ENCODE results near the gene ZNF443. TPM values are rescaled to one million over a fixed set of nuclear protein-coding genes. Genes with fewer than 3 reads are reported as not detected.
"Not testable (repeated sequence)": the region's sequence is repeated elsewhere in the genome, so short reads cannot be mapped to it uniquely, and the experiment has no call there.

ZNF443 gene
- 3.7 and 6.9 TPM in 2 replicates for total RNA-seq

GRCh38 chr19:12440541-12441316, at the start of gene ZNF443:
Gene ZNF443, minus strand, starts transcription at chr19:12441021. Its CDS starts 107 bp downstream, at chr19:12440914.
- DNase-seq (ENCODE audit: low read depth in 2 of 2) = peak; percentile 98

GRCh38 chr19:12486265-12486783, 45.5 kb upstream of the ZNF443 start:
- not testable (repeated sequence) for DNase-seq (ENCODE audit: low read depth in 2 of 2)

DNA sequence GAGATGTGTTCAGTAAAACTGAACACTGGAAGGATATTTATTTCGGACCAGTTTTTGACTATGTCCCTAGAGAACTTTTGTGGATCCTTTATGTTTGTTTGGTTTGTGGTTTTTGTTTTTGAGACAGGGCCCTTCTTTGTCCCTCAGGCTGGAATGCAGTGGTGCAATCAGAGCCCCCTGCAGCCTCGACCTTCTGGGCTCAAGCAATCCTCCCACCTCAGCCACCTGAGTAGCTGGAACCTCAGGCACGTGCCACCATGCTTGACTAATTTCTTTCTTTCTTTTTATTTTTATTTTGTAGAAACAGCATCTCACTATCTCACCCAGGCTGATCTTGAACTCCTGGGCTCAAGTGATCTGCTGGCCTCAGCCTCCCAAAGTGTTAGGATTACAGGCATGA, 44.8 kb upstream of the ZNF443 start:
- no peak for DNase-seq (ENCODE audit: low read depth in 2 of 2)

DNA sequence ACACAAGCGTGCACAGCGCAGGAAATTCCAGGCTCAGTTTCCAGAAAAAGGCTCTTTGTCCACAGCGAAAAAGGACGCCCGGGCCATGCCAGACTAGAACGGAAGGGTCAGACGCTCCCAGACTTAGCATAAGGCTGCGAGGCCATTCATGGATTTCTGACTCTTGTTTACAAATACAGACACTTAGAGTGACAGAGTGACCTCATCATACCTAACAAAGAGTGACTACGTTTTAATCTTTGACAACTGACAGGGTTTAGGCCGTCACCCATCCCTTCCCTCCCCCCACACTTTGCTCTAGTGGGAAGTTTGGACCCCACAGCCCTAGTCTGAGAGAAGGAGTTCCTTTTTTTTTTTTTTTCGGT, 44.2 kb upstream of the ZNF443 start:
- DNase-seq (ENCODE audit: low read depth in 2 of 2) = no peak

GRCh38 chr19:12484371-12485051, 43.7 kb upstream of the ZNF443 start, which contains the start of gene ZNF709:
Gene ZNF709, minus strand, starts transcription at chr19:12484816. Its CDS starts 159 bp downstream, at chr19:12484657.
- peak; percentile 82 to 86 for DNase-seq (ENCODE audit: low read depth in 2 of 2)

DNA sequence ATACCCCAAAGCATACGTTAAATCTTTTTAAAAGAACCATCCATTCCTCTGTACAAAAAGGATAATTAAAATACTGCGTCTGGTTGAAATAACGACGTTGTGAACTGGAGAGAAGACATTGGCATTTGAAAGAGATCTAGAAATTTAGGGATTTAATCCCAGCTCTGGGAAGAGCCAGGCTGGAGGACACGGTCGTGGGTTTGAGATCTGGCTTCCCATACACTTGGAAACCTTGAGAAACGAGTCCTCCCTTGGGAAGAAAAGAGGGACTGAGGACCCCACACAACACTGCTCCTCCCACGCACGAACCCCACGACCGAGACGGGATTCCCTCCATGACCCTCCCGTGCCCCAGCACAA, 43.2 kb upstream of the ZNF443 start:
- peak in 1 of 2 donors; percentile 3 for DNase-seq (ENCODE audit: low read depth in 2 of 2)

DNA sequence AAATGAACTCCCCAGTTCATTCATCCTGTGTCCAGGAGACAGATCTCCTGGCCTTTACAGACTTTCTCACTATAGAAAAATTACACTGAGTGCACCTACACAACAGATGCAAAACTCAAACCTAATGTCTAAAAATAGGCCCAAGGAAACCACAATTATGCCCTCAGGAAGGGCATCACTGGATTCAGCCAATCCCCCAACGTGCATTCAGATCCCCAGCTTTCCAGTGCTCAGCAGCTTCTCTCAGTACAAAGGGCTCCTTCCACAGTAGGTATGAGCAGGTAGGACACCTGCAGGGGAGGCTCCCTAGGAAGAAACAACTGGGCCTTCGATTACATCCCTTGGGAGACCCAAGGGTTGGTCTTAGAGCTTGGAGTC, 41.7 kb upstream of the ZNF443 start:
- peak in 1 of 2 donors; percentile 13 for DNase-seq (ENCODE audit: low read depth in 2 of 2)

DNA sequence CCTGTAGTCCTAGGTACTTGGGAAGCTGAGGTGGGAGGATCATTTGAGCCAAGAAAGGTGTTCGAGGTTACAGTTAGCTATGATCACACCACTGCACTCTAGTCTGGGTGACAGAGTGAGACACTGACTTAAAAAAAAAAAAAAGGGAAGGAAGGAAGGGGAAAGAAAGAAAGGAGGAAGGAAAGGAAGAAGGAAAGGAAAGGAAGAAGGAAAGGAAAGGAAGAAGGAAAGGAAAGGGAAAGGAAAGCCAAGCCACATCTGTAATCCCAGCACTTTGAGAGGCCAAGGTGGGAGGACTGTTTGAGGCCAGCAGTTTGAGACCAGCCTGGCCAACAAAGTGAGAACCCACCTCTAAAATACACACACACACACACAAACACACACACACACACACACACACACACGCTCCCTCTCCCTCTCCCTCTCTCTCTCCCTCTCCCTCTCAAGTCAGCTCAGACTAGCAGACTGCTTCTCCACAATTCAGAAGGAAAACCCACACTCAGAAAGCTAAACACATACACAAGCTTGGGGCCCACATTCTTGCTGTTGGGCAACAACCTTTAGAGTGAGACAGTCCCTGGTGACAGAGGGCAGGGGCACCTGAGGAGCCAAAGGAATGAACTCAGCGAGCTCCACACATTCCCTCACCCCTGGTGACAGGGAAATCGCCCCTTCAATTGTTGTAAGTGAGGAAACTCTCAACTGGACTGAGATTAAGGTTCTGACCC, 41.1 kb upstream of the ZNF443 start:
- no peak for DNase-seq (ENCODE audit: low read depth in 2 of 2)

DNA sequence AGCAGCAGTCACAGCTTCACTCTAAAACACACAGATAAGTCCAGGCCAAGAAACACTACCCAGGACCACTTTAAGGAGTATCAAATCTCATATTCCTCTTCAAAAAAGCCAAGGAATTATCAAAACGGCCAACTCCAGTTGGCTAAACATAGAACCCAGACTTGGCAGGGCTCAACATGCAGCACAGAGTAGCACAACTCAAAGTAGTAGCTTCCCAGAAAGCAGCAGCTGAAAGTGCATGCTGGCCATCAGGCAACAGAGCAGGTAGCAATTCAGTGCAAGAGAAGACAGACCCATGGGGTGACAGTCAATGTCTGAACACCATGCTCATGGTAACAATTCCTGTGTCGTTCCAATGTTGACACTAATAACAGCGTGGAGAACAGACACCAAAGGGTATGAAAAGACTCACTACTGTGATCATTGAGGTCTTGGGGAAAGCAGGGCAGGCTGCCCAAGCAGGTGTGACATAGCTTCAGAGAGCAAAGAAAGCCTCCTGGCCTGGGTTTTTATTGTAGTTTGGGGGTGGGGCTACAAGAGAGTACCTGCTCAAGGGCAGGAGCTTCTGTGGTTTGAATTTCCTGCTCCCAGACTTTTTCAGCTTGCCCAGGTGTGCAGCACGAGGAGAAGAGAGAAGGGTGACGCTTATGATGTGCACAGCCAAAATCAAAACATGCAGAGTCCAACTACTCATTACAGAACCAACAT, 37.6 kb upstream of the ZNF443 start:
- DNase-seq (ENCODE audit: low read depth in 2 of 2) = no peak

GRCh38 chr19:12467651-12468050, 26.8 kb upstream of the ZNF443 start:
- DNase-seq (ENCODE audit: low read depth in 2 of 2) = not testable (repeated sequence)

- DNase-seq (ENCODE audit: low read depth in 2 of 2) = no peak
Measured at GRCh38 chr19:12465211-12465610, 24.4 kb upstream of the ZNF443 start.

GRCh38 chr19:12464769-12465168, 23.9 kb upstream of the ZNF443 start:
- no peak for DNase-seq (ENCODE audit: low read depth in 2 of 2)

GRCh38 chr19:12464139-12464538, 23.3 kb upstream of the ZNF443 start:
- not testable (repeated sequence) for DNase-seq (ENCODE audit: low read depth in 2 of 2)

GRCh38 chr19:12453495-12453894, 12.7 kb upstream of the ZNF443 start:
- DNase-seq (ENCODE audit: low read depth in 2 of 2) = no peak

DNA sequence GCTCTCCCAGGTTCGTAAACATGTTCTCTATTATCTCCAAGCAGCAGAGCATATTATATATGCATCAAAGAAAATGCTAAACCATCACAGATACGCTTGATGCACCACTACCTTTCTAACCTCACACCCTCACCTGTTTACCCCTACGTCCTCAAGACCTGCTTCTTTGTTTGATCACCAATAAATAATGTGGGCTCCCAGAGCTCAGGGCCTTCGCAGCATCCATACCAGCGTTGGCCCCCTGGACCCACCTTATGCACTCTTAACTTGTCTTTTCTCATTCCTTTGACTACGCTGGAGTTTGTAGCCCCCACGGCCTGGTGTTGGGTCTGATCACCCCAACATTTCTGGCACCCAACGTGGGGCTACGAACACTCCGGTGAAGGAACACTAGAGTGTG, 10.0 kb upstream of the ZNF443 start:
- DNase-seq (ENCODE audit: low read depth in 2 of 2) = no peak

GRCh38 chr19:12448808-12449207, 8.0 kb upstream of the ZNF443 start:
- no peak for DNase-seq (ENCODE audit: low read depth in 2 of 2)

GRCh38 chr19:12439686-12440540, 908 bp downstream of the ZNF443 start:
- peak in 1 of 2 donors; percentile 6 for DNase-seq (ENCODE audit: low read depth in 2 of 2)

- DNase-seq (ENCODE audit: low read depth in 2 of 2) = not testable (repeated sequence)
Measured at GRCh38 chr19:12430726-12431299, 10.0 kb downstream of the ZNF443 start.

- DNase-seq (ENCODE audit: low read depth in 2 of 2) = no peak
Measured at GRCh38 chr19:12425888-12426274, 14.9 kb downstream of the ZNF443 start.

DNA sequence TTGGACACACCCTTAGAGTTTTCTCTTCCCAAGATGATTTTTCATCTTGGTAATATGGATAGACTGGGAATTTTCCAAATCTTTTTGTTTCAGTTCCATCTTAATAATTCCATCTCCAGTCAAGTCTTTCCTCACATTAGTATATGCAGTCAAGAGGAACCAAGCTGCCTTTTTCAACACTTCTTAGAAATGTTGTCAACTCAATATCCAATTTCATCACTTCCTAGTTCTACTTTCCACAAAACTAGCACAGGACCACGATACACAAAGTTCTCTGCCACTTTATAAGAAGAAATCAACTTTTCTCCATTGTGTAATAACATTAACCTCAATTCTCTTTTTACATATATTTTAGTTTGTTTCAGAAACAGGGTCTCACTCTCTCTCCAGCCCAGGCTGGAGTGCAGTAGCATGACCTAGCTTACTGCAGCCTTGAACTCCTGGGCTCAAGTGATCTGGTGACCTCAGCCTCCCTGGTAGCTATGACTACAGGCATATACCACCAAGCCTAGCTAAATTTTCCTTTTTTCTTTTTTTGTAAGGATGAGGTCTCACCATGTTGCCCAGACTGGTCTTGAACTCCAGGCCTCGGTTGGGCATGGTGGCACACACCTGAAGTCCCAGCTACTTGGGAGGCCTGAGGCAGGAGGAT, 15.5 kb downstream of the ZNF443 start:
- DNase-seq (ENCODE audit: low read depth in 2 of 2) = no peak

All from lung microvascular endothelial cell (primary cell).